Natural killer cell (primary cell): ENCODE results near the gene DAD1. TPM values are rescaled to one million over a fixed set of nuclear protein-coding genes. Genes with fewer than 3 reads are reported as not detected.

Experiments
- ATAC-seq, 3 donors: fragments of 150-1000 bp in 2 of 3; fragments of 200-7000 bp in 1 of 3; cut with Tn5 transposase; 1 replicate in 1 of 3; 2 replicates in 2 of 3; pipeline ENCODE4 v1.10.0; 2021; ENCODE audit warnings: mild to moderate bottlenecking in 2 of 3, moderate library complexity in 2 of 3
- DNase-seq, 2 donors: peaks; one replicate each; pipeline versions ENCODE4 v3.0.0 to v3.0.0-alpha.2; 2013 to 2021; ENCODE audit warnings: mixed read lengths in 1 of 2
- H3K27ac ChIP-seq: one replicate; pipeline ENCODE4 v1.5.1; 2013; ENCODE audit warnings: mild to moderate bottlenecking, low read length
- H3K27me3 ChIP-seq: one replicate; pipeline ENCODE4 v1.6.1; 2013; ENCODE audit warnings: low read length; ENCODE audit not compliant: control insufficient read depth, insufficient read depth
- H3K36me3 ChIP-seq: one replicate; pipeline ENCODE4 v1.6.1; 2013; ENCODE audit warnings: low read length; ENCODE audit not compliant: control insufficient read depth, insufficient read depth
- H3K4me1 ChIP-seq: one replicate; pipeline ENCODE4 v1.6.1; 2013; ENCODE audit warnings: low read length; ENCODE audit not compliant: control insufficient read depth, insufficient read depth
- H3K4me3 ChIP-seq: one replicate; pipeline ENCODE4 v1.5.1; 2013; ENCODE audit warnings: low read length
- H3K9me3 ChIP-seq: one replicate; pipeline ENCODE4 v1.6.1; 2013; ENCODE audit warnings: low read length; ENCODE audit not compliant: control insufficient read depth, insufficient read depth
- H3K27ac Mint-ChIP-seq, 2 donors: one replicate each; pipeline ENCODE4 v1.8.0; 2022; ENCODE audit warnings: mild to moderate bottlenecking in 2 of 2, mixed read lengths in 2 of 2, moderate library complexity in 1 of 2
- H3K27me3 Mint-ChIP-seq, 2 donors: one replicate each; pipeline ENCODE4 v1.8.0; 2022; ENCODE audit warnings: low read depth in 2 of 2, mixed read lengths in 2 of 2
- H3K36me3 Mint-ChIP-seq: one replicate; pipeline ENCODE4 v1.8.0; 2022; ENCODE audit warnings: mixed read lengths
- H3K4me1 Mint-ChIP-seq, 2 donors: one replicate each; pipeline ENCODE4 v1.8.0; 2022; ENCODE audit warnings: mixed read lengths in 2 of 2
- H3K4me3 Mint-ChIP-seq: one replicate; pipeline ENCODE4 v1.8.0; 2022; ENCODE audit warnings: mild to moderate bottlenecking, moderate library complexity, mixed read lengths
- H3K9me3 Mint-ChIP-seq, 2 donors: one replicate each; pipeline ENCODE4 v1.8.0; 2022; ENCODE audit warnings: mixed read lengths in 2 of 2
- WGBS: methylation state at CpG from one replicate; pipeline ENCODE4 v1.1.7; 2013; ENCODE audit warnings: missing lambda C conversion rate; ENCODE audit not compliant: insufficient coverage; 5-methylcytosine and 5-hydroxymethylcytosine counted together
- intact Hi-C: fragments of 100-400 bp; cut with micrococcal nuclease; formaldehyde crosslinking; loops from one replicate; pipeline ENCODE4 v1.14.2; 2022
- total RNA-seq, 4 donors: library from RNA; stranded (reverse); fragments of 120-200 nt in 1 of 4; gene quantifications; one replicate each; pipeline versions ENCODE4 v1.2.3 to v1.2.4, GENCODE V29; 2013 to 2022
- TF ChIP-seq, protein P1 (sequence below): fragments of 200-600 bp; IDR thresholded peaks from one replicate; pipeline ENCODE4 v1.8.0; 2022; ENCODE audit warnings: antibody characterized with exemption

DAD1 gene
- total RNA-seq, 3 donors from 2014 or later (not counting 1 experiment from before 2014, with no cell fraction given), result 79.5 to 97.9 (median 92.8) TPM

DNA sequence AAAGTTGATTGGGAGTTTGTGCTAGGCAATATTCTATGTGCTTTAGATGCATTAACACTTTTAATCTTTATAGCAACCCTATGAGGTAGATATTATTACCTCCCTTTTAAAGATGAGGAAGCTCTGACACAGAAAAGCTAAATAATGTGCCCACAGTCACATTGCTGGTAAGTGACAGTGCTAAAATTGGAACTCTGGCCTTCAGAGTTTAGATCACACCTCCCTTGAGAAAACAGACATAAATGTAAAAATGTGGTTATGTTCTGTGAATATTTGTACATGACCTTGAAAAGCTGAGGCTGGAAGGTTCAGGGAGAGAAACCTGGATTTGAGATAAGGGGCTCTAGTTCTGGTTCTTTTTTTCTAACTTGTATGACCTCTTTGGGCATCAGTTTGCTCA lies 11.0 kb upstream of the DAD1 start:
- H3K27ac Mint-ChIP-seq, result peak overlapping the region; percentile 11 to 96
- ATAC-seq, result no peak
- peaks cover 43 to 44% of the 10 kb centered on the region in 2 donors for H3K4me1 Mint-ChIP-seq
- Histone ChIP-seq H3K4me1 (peaks cover 13% of the 10 kb centered on the region), H3K27ac (no peak overlapping the region), H3K27me3 (no peaks in the 10 kb centered on the region), H3K4me3 (no peak overlapping the region), H3K36me3 (peaks cover 25% of the 10 kb centered on the region), H3K9me3 (no peaks in the 10 kb centered on the region)
- no peak for DNase-seq
- TF ChIP-seq, protein P1, sequence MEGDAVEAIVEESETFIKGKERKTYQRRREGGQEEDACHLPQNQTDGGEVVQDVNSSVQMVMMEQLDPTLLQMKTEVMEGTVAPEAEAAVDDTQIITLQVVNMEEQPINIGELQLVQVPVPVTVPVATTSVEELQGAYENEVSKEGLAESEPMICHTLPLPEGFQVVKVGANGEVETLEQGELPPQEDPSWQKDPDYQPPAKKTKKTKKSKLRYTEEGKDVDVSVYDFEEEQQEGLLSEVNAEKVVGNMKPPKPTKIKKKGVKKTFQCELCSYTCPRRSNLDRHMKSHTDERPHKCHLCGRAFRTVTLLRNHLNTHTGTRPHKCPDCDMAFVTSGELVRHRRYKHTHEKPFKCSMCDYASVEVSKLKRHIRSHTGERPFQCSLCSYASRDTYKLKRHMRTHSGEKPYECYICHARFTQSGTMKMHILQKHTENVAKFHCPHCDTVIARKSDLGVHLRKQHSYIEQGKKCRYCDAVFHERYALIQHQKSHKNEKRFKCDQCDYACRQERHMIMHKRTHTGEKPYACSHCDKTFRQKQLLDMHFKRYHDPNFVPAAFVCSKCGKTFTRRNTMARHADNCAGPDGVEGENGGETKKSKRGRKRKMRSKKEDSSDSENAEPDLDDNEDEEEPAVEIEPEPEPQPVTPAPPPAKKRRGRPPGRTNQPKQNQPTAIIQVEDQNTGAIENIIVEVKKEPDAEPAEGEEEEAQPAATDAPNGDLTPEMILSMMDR, result no peak
- peak overlapping the region; percentile 97 for H3K4me3 Mint-ChIP-seq
- peaks cover 4 to 7% of the 10 kb centered on the region in 2 donors for H3K27me3 Mint-ChIP-seq
- intact Hi-C loops, result no loop called here
- no peaks in the 10 kb centered on the region for H3K9me3 Mint-ChIP-seq
- peaks cover 2% of the 10 kb centered on the region for H3K36me3 Mint-ChIP-seq

DNA sequence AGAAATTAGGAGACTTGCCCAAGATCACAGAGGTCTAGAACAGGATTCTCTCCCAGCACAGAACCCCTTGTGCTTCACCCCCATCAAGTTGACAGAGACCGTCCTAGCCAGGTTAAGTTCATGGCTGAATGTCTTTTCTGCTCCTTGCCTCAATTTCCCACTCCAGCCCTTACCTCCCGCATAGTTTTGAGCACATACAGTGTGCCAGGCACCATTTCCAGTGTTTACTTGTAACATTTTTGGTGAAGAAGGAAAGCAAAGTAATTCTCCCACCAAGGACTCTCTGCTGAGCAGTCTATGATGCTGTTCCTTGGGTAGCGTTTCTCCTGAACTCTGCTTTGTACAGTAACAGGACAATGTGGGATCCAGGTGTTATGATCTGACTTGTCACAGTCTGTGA lies 10.3 kb upstream of the DAD1 start:
- Histone ChIP-seq H3K27ac (no peak overlapping the region), H3K36me3 (peaks cover 21% of the 10 kb centered on the region), H3K27me3 (no peaks in the 10 kb centered on the region), H3K4me3 (no peak overlapping the region), H3K9me3 (no peaks in the 10 kb centered on the region), H3K4me1 (peaks cover 13% of the 10 kb centered on the region)
- WGBS, result 89% methylated on average over 3 of the region's 3 CpGs
- TF ChIP-seq, protein P1, result no peak
- DNase-seq (no peak), ATAC-seq (no peak)
- peak overlapping the region; percentile 88 to 96 for H3K27ac Mint-ChIP-seq
- H3K36me3 Mint-ChIP-seq, result no peaks in the 10 kb centered on the region
- intact Hi-C loops, result no loop called here
- H3K9me3 Mint-ChIP-seq, result no peaks in the 10 kb centered on the region
- H3K4me3 Mint-ChIP-seq, result peak overlapping the region; percentile 97
- peaks cover 8 to 14% of the 10 kb centered on the region in 2 donors for H3K27me3 Mint-ChIP-seq
- peaks cover 43 to 44% of the 10 kb centered on the region in 2 donors for H3K4me1 Mint-ChIP-seq

DNA sequence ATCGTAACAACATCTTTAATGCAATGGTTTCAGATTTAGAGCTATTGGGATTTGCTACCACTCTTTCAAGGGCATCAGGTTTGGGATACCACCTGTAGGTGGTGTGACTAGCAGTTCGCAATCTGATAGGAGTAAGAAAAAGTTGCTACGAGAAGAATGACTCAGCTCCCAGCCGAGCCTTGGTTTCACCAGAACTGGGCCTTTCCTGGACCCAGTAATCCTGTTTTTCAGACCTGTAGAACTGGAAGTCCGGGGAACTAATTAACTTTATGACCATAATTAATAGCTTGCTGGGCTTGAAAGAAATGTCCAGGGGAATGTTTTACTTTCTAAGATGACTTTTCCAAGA lies 9.8 kb upstream of the DAD1 start:
- H3K4me3 Mint-ChIP-seq, result peak overlapping the region; percentile 97
- peaks cover 12 to 19% of the 10 kb centered on the region in 2 donors for H3K27me3 Mint-ChIP-seq
- Histone ChIP-seq H3K27ac (no peak overlapping the region), H3K36me3 (peaks cover 19% of the 10 kb centered on the region), H3K4me1 (peaks cover 13% of the 10 kb centered on the region), H3K27me3 (no peaks in the 10 kb centered on the region), H3K4me3 (peak overlapping the region; percentile 90), H3K9me3 (no peaks in the 10 kb centered on the region)
- peak overlapping the region; percentile 88 to 96 for H3K27ac Mint-ChIP-seq
- ATAC-seq (peak; percentile 42 to 62 (median 44)), DNase-seq (peak in 1 of 2 donors; percentile 61)
- no peaks in the 10 kb centered on the region for H3K36me3 Mint-ChIP-seq
- H3K4me1 Mint-ChIP-seq, result peaks cover 43 to 44% of the 10 kb centered on the region in 2 donors
- TF ChIP-seq, protein P1, result no peak
- WGBS, result 3% methylated on average over 5 of the region's 5 CpGs
- no peaks in the 10 kb centered on the region for H3K9me3 Mint-ChIP-seq
- intact Hi-C loops, result loop anchor here (1.0 kb wide), 1 partner anchor 10 kb away; the partner anchor contains the start of gene DAD1
